Ovary (tissue), 9 donors: ENCODE data around the gene SMARCA4. TPM values are rescaled to one million over a fixed set of nuclear protein-coding genes. Genes with fewer than 3 reads are reported as not detected.

ENCODE experiments used
- DNase-seq, 5 donors: peaks; one replicate each; pipeline ENCODE4 v3.0.0-alpha.2; 2019 to 2020
- H3K27ac ChIP-seq, 2 donors: fragments of 200-600 bp; one replicate each; pipeline versions ENCODE4 v1.5.1 to v1.8.0; 2019 to 2022
- H3K27me3 ChIP-seq: fragments of 200-600 bp; one replicate; pipeline ENCODE4 v1.8.0; 2022
- H3K36me3 ChIP-seq: fragments of 200-600 bp; sonication (generic); one replicate; pipeline ENCODE4 v1.5.1; 2019
- H3K4me1 ChIP-seq: one replicate; pipeline ENCODE4 v1.8.1; 2013; ENCODE audit warnings: mild to moderate bottlenecking, moderate library complexity; ENCODE audit not compliant: insufficient read depth
- H3K4me3 ChIP-seq: fragments of 200-600 bp; sonication (generic); one replicate; pipeline ENCODE4 v1.5.1; 2017
- H3K9me3 ChIP-seq, 2 donors: fragments of 200-600 bp in 1 of 2; sonication (generic) in 1 of 2; one replicate each; pipeline versions ENCODE4 v1.5.1 to v1.8.1; 2013 to 2019; ENCODE audit warnings: mild to moderate bottlenecking in 1 of 2, moderate library complexity in 1 of 2
- EP300 ChIP-seq: sonication (generic); formaldehyde crosslinking; IDR thresholded peaks from one replicate; pipeline ENCODE4 v1.6.1; 2017; ENCODE audit warnings: antibody characterized with exemption
- POLR2A ChIP-seq: fragments of 450-650 bp; IDR thresholded peaks from one replicate; pipeline ENCODE4 v1.6.1; 2017; ENCODE audit warnings: antibody characterized with exemption, mild to moderate bottlenecking, moderate library complexity
- WGBS, 3 donors: extraction: QIAGEN DNeasy Blood & Tissue Kit in 1 of 3; methylation state at CpG; one replicate each; pipeline versions ENCODE4 v1.1.5 to v1.1.7; 2013 to 2017; 5-methylcytosine and 5-hydroxymethylcytosine counted together
- intact Hi-C, 4 donors: fragments of 100-400 bp; cut with DNase I; formaldehyde crosslinking; loops; one replicate each; pipeline versions ENCODE4 v1.11.0 to v1.15.1; 2022 to 2023
- polyA plus RNA-seq, 2 donors: library from polyadenylated mRNA; stranded (reverse); fragments of 200-250 nt in 1 of 2; fragments of 350-450 nt in 1 of 2; fragmentation: Illumina TruSeq in 1 of 2; extraction: RNeasy Lipid Tissue Mini Kit (QIAGEN cat#74804) in 1 of 2; gene quantifications; one replicate each; pipeline ENCODE4 v1.2.3, GENCODE V29; 2013 to 2014
- total RNA-seq, 7 donors: library from RNA; depleted of rRNA in 2 of 7; stranded (reverse); fragments of >200 nt in 2 of 7; fragmentation: NEBNext Ultra II Directional in 3 of 7; extraction: Animal tissue kit (Norgen Biotek cat#: 25700) in 3 of 7; gene quantifications; one replicate each; pipeline versions ENCODE4 v1.1.0 to v1.2.4, GENCODE V29; 2016 to 2023
- TF ChIP-seq, protein P1 (sequence below), 3 donors: fragments of 450-650 bp in 2 of 3; fragments of 200-600 bp in 1 of 3; IDR thresholded peaks; one replicate each; pipeline versions ENCODE4 v1.5.1 to v1.8.0; 2016 to 2022; ENCODE audit warnings: antibody characterized with exemption in 3 of 3, mild to moderate bottlenecking in 1 of 3
- donor health status: DM: no; HTN: no; CAD: no; lungs with moderate emphysema.
- donor health status: DM: no; HTN: no; CAD: no.
- donor health status: Bipolar disorder and iron deficiency.
- donor health status: DM: yes; HTN: yes; CAD: no.
- donor health status: DM: no; HTN: no; CAD: no.
- donor health status: DM: yes; HTN: yes; CAD: no.

The SMARCA4 gene
- total and polyA plus RNA-seq, 9 donors: 32.1 to 96.7 (median 68.3) TPM

DNA sequence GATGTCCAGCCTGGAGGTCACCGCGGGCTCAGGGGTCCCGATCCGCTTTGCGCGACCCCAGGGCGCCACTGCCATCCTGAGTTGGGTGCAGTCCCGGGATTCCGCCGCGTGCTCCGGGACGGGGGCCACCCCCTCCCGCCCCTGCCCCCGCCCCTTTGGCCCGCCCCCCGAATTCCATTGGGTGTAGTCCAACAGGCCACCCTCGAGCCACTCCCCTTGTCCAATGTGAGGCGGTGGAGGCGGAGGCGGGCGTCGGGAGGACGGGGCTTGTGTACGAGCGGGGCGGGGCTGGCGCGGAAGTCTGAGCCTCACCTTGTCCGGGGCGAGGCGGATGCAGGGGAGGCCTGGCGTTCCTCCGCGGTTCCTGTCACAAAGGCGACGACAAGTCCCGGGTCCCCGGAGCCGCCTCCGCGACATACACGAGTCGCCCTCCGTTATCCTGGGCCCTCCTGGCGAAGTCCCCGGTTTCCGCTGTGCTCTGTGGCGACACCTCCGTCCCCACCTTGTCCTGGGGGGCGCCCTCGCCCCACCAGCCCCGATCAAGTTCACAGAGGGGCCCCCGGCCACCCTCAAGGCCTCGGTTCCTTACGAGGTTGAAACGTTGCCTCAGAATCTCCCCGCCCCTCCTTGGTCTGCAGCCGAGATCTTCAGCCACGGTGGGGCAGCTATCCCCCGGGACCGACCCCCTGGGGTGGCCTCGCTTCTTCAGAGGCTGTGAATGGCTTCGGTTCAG is 129.6 kb downstream of the SMARCA4 start:
- intact Hi-C loops: loop anchor here in 1 of 4 donors (5.0 kb wide), 1 partner anchor 53 kb away; no protein-coding TSS in a partner anchor
- TF ChIP-seq POLR2A: peak; percentile 89
- TF ChIP-seq, protein P1, sequence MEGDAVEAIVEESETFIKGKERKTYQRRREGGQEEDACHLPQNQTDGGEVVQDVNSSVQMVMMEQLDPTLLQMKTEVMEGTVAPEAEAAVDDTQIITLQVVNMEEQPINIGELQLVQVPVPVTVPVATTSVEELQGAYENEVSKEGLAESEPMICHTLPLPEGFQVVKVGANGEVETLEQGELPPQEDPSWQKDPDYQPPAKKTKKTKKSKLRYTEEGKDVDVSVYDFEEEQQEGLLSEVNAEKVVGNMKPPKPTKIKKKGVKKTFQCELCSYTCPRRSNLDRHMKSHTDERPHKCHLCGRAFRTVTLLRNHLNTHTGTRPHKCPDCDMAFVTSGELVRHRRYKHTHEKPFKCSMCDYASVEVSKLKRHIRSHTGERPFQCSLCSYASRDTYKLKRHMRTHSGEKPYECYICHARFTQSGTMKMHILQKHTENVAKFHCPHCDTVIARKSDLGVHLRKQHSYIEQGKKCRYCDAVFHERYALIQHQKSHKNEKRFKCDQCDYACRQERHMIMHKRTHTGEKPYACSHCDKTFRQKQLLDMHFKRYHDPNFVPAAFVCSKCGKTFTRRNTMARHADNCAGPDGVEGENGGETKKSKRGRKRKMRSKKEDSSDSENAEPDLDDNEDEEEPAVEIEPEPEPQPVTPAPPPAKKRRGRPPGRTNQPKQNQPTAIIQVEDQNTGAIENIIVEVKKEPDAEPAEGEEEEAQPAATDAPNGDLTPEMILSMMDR (IDR thresholded peaks at IDR 0.05): no peak
- peak; percentile 2 for TF ChIP-seq EP300

DNA sequence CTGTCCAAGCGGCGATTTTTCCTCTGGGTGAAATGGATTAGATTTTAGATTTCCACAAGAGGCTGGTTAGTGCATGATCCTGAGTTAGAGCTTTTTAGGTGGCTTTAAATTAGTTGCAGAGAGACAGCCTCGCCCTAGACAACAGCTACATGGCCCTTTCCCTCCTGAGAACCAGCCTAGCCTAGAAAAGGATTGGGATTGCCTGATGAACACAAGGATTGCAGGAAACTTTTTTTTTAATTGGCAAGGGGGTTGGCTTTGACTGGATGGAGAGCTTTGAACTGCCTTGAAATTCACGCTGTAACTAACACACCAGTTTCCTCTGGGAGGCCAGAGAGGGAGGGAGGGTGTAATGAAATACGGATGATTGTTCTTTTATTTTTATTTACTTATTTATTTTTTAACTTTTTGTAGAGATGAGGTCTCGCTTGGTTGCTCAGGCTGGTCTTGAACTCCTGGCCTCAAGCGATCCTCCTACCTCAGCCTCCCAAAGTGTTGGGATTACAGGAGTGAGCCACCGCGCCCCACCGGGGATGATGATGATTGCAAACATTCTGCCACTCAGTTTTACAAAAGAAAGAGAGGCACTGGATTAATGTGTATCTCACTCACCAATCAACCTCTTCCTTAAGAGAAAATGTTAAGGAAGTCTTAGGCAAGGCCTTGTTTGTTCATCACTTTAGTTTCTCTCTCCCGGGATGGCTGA is 130.3 kb downstream of the SMARCA4 start:
- H3K4me1 ChIP-seq: peaks cover 16% of the 10 kb centered on the region

More for the DNA sequence above, 129.6 kb downstream of the SMARCA4 start:
- 0 to 1% (median 1%) methylated on average over 54 to 64 of the region's 64 CpGs for WGBS, 3 donors
- Histone ChIP-seq H3K27me3 (no peaks in the 10 kb centered on the region), H3K4me3 (peak overlapping the region; percentile 64), H3K9me3 (no peaks in the 10 kb centered on the region), H3K4me1 (peaks cover 10% of the 10 kb centered on the region), H3K36me3 (no peaks in the 10 kb centered on the region), H3K27ac (peak overlapping the region; percentile 93 to 98)
- peak; percentile 97 to 99 (median 98) for DNase-seq

DNA sequence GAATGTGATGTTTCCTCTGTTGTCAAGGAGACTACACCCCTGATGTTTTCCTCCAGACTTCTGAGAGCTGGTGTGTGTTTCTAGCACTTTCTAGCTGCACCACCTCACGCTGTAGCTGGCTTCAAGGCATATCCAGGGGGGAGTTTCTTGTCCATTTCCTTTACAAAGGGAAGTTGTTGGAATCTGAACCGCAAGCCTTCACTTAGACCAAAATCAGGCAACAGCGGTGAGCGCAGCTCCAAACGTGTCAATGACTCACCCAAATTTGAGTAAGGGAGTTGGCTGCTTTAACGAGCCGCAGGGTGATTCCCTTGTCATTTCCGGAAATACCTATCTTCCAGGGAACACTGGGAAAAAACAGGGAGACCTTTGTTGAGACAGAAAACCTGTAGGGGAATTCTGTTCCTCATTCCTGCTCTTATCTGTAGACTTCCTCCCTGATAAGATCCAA is 130.9 kb downstream of the SMARCA4 start:
- DNase-seq: peak in 4 of 5 donors; percentile 57 to 80 (median 59)
- Histone ChIP-seq H3K4me3 (peak overlapping the region; percentile 64), H3K27me3 (no peaks in the 10 kb centered on the region), H3K4me1 (peaks cover 16% of the 10 kb centered on the region), H3K36me3 (no peaks in the 10 kb centered on the region), H3K27ac (peak overlapping the region; percentile 93 to 98), H3K9me3 (no peaks in the 10 kb centered on the region)
- WGBS, 3 donors: 1 to 7% (median 2%) methylated on average over 8 of the region's 8 CpGs
- TF ChIP-seq POLR2A (peak; percentile 38), EP300 (peak; percentile 70)
- TF ChIP-seq, protein P1 (IDR thresholded peaks at IDR 0.05): no peak
- intact Hi-C loops: loop anchor here in 1 of 4 donors (5.0 kb wide), 1 partner anchor 54 kb away; no protein-coding TSS in a partner anchor

More for the DNA sequence above, 130.3 kb downstream of the SMARCA4 start:
- H3K27ac ChIP-seq: peak overlapping the region; percentile 93 to 98
- intact Hi-C loops: loop anchor here in 1 of 4 donors (5.0 kb wide), 1 partner anchor 54 kb away; no protein-coding TSS in a partner anchor
- 22 to 27% (median 22%) methylated on average over 11 of the region's 11 CpGs for WGBS, 3 donors
- H3K36me3 ChIP-seq: no peaks in the 10 kb centered on the region
- H3K4me3 ChIP-seq: peak overlapping the region; percentile 64
- no peak for DNase-seq
- TF ChIP-seq POLR2A (no peak), EP300 (no peak)
- TF ChIP-seq, protein P1 (IDR thresholded peaks at IDR 0.05): no peak
- H3K9me3 ChIP-seq: no peaks in the 10 kb centered on the region
- no peaks in the 10 kb centered on the region for H3K27me3 ChIP-seq

DNA sequence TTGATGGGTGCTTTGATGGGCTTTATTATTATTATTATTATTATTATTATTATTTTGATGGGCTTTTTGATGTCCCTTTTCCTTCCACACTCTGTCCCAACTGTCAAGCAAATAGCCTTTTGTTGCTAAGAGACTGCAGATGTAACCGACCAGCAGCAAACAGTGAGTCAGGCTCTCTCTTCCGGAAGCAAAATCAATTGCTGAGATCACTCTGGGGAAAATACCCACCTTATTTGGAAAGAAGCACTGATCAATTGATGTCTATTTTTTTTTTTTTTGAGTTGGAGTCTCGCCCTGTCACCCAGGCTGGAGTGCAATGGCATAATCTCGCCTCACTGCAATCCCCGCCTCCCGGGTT is 131.3 kb downstream of the SMARCA4 start:
- Histone ChIP-seq H3K4me3 (no peak overlapping the region), H3K9me3 (no peaks in the 10 kb centered on the region), H3K27ac (peak overlapping the region; percentile 93 to 98), H3K27me3 (no peaks in the 10 kb centered on the region), H3K36me3 (no peaks in the 10 kb centered on the region), H3K4me1 (peaks cover 16% of the 10 kb centered on the region)
- intact Hi-C loops: loop anchor here in 1 of 4 donors (5.0 kb wide), 1 partner anchor 55 kb away; no protein-coding TSS in a partner anchor
- 55 to 65% (median 63%) methylated on average over 6 of the region's 6 CpGs for WGBS, 3 donors
- no peak for TF ChIP-seq POLR2A
- TF ChIP-seq, protein P1 (IDR thresholded peaks at IDR 0.05): no peak
- TF ChIP-seq EP300: no peak
- DNase-seq: no peak
